Muscle of back (tissue), 11 donors: ENCODE data around the gene ARVCF. TPM values are rescaled to one million over a fixed set of nuclear protein-coding genes. Genes with fewer than 3 reads are reported as not detected.

ENCODE experiments used
- DNase-seq, 3 donors: peaks; one replicate each; pipeline versions ENCODE4 v3.0.0 to v3.0.0-alpha.2; 2013
- polyA plus RNA-seq, 10 donors: library from polyadenylated mRNA; unstranded; fragments of 120-200 nt; gene quantifications; one replicate each; pipeline ENCODE4 v1.2.1, GENCODE V29; 2013; ENCODE audit not compliant: insufficient read length in 10 of 10

ARVCF gene
- polyA plus RNA-seq, 10 donors: 40.6 to 96.0 (median 79.9) TPM

DNA sequence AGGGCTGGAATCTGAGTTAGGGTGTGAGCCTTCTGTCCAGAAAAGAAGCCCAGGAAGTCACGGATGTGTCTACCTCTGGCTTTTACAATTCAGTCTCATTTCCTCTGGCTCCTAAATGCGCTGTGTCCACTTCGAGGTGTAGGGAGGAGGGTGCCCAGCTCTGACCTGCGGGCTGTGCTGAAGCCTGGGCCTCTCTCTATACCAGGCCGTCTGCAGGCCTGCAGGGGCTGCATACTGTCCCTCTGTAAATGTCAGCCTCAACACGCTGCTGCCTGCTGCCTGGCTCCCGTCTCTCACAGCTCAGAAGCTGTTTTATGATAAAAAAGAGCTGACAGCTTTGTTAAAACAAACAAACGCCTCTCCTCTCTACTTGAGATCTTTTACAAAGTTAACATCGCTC, 14.5 kb downstream of the ARVCF start:
- DNase-seq: no peak

DNA sequence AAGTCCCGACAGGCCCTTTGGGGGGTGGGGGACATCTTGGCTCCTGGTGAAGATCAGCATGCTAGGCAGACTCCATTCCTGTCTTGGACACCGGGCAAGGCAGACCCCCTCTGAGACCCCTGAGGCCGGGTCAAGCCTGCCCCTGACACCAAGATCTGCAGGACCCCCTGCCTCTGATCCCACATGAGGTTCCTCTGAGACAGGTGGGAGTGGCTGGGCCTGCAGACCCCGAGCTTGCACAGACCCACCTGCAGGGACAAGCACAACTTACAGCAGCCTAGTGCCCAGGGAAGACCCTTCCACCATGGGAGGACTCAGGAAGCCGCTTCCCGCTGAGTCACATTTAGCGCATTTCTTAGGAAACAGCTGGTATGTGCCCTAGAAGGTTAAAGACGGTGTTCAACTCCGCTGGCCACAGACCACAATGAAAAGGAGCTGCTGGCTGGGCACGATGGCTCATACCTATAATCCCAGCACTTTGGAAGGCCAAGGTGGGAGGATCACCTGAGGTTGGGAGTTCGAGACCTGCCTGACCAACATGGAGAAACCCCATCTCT, 15.5 kb downstream of the ARVCF start:
- no peak for DNase-seq

DNA sequence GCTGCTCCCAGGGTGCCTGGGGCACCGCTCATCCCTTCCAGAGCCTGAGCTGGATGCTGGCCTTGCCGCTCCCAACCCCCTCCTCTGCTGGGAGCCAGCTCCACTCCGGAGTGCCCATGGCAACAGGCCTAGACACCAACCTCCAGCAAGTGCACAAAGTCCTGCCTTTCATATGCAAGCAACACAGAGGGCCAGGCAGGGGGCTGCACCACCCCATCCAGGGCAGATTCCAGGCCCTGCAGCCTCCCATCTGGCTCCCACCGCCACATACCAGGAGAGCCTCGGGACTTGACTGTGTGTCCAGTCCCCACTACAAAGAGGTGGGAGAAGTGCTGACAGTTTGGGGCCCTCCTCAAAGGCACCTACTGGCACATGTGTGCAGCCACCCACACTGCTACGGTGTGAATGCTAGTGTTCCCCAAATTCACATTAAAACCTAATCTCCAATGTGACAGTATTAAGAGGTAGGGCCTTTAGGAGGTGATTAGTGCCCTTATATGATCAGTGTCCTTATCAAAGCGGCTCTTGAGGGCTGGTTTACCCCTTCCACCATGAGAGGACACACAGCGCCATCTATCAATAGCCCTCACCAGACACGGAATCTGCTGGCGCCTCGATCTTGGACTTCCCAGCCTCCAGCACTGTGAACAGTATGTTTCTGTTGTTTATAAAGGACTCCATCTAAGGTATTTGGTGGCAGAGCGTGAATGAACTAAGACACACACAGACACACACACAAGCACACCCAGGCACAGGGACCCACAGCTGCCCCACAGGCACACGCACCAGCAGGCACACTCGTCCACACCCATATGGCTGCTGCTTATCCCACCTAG, 16.2 kb downstream of the ARVCF start:
- DNase-seq: no peak

- DNase-seq: no peak
Measured at GRCh38 chr22:19998991-19999820, 17.4 kb downstream of the ARVCF start.

GRCh38 chr22:19998232-19998951, 18.2 kb downstream of the ARVCF start:
- DNase-seq: no peak

DNA sequence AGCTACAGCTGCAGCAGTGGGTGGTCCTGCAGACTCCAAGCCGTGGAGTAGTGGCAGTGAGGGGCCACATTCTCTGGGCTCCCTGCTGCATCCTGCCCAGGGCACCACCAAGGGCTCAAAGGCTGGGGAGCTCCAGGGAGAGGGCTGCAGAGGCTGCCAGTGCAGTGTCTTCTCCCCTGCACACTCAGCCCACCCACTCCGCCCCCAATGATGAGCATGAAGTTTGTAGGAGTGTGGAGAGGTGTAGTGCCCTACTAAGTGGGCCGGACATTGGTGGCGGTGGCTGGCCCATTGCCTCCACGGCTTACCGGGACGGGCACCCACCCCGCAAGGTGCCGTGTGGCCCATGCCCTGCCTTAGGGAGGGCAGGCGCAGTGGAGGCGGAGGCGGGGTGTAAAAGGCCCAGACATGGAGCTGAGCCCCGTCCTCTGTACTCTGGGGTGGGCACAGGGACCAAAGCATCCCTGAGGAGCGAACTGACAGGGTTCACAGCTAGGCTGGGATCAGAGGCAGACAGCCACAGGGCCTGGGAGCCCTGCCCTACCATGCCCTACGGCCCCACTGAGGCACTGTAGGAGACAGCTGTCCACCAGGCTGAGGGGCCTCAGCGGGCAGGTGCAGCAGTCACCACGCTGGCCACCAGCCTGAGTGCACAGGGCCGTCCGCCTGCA, 18.9 kb downstream of the ARVCF start:
- no peak for DNase-seq

- DNase-seq: no peak
Measured at GRCh38 chr22:19996694-19997384, 19.8 kb downstream of the ARVCF start.

DNA sequence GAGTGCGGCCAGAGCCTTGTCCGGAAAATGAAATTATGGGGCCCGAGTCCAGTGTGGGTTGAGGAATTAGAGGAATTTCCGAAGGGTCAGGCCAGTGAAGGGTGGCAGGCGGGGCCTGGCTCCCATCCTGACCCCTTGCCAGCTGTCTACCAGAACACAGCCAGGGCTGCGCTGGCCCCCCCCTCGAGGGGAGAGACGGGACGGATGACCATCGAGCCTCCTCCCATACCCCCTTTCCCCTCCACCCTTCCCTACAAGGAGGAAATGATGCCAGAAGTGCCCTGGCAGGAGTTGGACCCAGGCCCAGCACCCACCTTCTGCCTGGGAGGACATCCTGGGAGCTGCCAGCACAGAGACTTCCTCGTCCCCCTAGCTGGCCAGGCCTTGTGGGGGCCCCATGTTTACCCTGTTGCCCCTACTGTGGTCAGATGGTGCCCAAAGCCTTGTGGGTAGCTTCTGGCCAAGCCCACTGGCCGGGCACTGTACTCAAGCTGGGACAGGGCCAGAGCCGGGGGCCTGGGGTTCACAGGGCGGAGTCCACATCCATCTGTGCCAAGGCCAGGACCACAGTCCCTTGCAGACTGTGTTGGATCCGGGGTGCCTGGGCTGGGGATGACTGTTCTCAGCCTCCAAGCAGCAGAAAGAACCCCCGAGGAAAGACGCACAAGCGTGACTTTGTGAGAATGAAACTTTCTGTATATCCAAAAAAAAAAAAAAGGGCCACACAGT, 20.8 kb downstream of the ARVCF start:
- DNase-seq: peak in 2 of 3 donors; percentile 46 to 72

GRCh38 chr22:19994851-19995610, 21.6 kb downstream of the ARVCF start:
- DNase-seq: no peak

DNA sequence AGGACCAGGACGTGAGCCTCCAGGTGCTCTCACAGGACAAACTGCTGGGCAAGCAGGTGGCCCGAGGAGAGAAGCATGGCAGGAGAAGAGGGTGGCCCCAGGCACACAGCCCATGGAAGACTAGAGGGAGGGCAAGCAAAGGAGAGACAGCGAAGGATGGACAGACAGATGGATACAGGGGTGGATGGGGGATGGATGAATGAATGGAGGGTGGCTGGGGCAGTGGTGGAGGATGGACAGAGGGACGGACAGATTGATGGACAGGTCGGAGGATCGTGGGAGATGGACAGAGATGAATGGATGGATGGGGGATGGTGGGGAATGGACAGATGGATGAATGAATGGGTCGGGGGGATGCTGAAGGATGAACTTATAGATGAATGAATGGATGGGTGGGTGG, 22.7 kb downstream of the ARVCF start:
- DNase-seq: no peak

DNA sequence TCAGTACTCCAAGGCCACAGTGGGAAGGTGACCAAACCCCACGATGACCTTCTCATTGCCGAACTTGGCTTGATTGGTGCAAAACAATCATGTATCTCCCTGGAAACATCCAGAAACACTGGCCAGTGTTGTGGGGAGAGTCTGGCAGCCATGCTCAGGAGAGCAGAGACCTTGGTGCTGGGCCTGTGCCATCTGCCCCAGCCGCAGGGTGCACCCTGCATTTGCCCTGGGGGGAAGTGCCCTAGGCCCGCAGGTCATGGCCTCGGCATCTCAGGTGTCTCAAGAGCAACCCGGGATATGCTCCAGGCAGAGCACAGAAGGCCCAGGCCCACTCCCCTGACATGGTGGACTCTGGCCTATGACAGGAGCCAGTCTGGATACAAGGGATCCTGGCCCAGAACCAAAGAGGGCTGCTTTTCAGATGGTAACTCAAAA, 23.7 kb downstream of the ARVCF start:
- DNase-seq: no peak

GRCh38 chr22:19992481-19992911, 24.1 kb downstream of the ARVCF start:
- DNase-seq: no peak

- no peak for DNase-seq
Measured at GRCh38 chr22:19991645-19992451, 24.8 kb downstream of the ARVCF start.

DNA sequence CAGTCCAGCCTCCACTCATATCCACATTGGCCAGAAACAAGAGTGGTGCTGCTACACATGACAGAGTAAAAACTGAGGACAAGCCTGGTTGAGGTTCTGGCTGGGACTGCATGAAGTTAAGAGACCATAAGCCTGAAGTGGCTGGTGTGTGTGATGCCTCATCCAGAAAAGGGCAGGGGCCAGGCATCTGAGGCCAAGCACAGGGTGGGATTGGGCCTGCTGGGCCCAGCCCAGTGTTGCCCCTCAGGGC, 25.3 kb downstream of the ARVCF start:
- no peak for DNase-seq

- DNase-seq: no peak
Measured at GRCh38 chr22:19990609-19991394, 25.8 kb downstream of the ARVCF start.

DNA sequence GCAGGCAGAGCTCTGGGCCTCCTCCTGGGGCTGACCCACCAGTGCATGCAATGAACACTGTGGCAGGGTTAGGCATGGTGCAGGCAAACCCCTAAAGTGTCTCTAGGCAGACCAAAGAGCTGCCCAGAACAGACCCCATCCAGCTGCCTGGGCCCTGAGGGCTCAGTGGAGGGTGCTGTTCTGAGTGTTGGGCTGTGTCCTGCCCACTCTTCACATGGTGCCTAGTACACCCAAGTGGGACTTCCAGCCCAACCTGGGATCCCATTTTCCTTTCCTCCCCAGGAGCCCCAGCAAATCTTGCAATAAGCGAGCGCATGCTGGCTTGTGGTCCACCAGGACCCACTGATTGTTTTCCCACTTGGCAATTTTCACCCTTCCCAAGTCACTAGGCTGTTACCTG, 26.4 kb downstream of the ARVCF start:
- DNase-seq: no peak

DNA sequence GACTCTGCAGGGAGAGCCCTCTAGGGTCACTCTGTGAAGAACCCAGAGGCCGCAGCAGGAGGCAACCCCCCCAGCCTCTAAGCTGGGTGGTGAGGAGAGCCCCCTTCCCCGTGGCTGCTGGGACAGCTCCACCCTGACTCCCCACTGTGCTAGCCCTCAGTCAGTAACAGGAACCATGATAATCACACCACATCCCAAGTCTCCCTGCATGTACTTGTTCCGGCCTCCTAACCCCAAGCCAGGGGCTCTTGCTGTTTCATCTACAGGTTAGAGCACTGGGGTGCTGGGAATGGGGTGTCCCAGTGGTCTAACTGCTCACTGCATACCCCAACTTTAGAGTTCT, 26.9 kb downstream of the ARVCF start:
- DNase-seq: no peak
